HepG2 (cell line): ENCODE results near the gene SPATA12.

Source experiments
- ZFP1 ChIP-seq: IDR thresholded peaks from 2 replicates; pipeline ENCODE4 v1.6.1; 2016
- ZNF121 ChIP-seq: sonication (generic); formaldehyde crosslinking; IDR thresholded peaks from 2 replicates; pipeline ENCODE4 v1.5.0; 2020; ENCODE audit warnings: mild to moderate bottlenecking, missing genetic modification reagents
- TF ChIP-seq, protein P1 (sequence below): sonication (generic); formaldehyde crosslinking; IDR thresholded peaks from 2 replicates; pipeline ENCODE4 v1.8.1; 2023; ENCODE audit warnings: mild to moderate bottlenecking, missing genetic modification reagents, borderline replicate concordance
- TF ChIP-seq, protein P2 (sequence below): sonication (generic); formaldehyde crosslinking; IDR thresholded peaks from 2 replicates; pipeline ENCODE4 v1.4.0; 2020; ENCODE audit warnings: missing genetic modification reagents
- TF ChIP-seq, protein P3 (sequence below), 2 experiments: IDR thresholded peaks; 2 replicates each; pipeline ENCODE4 v1.6.1; 2011 to 2012; ENCODE audit warnings: low read length in 2 of 2, borderline replicate concordance in 1 of 2, low read depth in 1 of 2, mild to moderate bottlenecking in 1 of 2, moderate library complexity in 1 of 2

DNA sequence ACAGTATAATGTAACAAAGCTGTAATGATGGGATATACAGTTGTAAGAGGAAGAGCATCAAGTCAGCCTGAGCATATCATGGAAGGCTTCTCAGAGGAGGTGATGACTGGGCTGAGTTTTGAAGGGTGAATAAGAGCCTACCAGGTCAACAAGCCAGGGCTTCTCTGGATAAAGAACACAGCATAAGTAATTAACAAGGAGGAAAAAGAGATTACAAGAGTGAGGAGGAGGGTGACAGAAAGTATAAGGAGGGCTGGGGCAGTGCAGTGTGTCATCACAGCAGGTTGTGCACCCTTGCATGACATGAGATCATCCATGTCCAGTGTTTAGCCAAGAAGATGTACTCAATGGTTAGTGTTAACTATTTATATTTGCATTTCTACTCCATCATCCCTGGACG, 16.9 kb upstream of the SPATA12 start:
- TF ChIP-seq, protein P1, sequence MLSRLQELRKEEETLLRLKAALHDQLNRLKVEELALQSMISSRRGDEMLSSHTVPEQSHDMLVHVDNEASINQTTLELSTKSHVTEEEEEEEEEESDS (CRISPR knock-in tag): no peak
- TF ChIP-seq, protein P2, sequence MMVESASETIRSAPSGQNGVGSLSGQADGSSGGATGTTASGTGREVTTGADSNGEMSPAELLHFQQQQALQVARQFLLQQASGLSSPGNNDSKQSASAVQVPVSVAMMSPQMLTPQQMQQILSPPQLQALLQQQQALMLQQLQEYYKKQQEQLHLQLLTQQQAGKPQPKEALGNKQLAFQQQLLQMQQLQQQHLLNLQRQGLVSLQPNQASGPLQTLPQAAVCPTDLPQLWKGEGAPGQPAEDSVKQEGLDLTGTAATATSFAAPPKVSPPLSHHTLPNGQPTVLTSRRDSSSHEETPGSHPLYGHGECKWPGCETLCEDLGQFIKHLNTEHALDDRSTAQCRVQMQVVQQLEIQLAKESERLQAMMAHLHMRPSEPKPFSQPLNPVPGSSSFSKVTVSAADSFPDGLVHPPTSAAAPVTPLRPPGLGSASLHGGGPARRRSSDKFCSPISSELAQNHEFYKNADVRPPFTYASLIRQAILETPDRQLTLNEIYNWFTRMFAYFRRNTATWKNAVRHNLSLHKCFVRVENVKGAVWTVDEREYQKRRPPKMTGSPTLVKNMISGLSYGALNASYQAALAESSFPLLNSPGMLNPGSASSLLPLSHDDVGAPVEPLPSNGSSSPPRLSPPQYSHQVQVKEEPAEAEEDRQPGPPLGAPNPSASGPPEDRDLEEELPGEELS (CRISPR knock-in tag): no peak
- no peak for TF ChIP-seq ZNF121 (CRISPR knock-in tag)
- TF ChIP-seq, protein P3, sequence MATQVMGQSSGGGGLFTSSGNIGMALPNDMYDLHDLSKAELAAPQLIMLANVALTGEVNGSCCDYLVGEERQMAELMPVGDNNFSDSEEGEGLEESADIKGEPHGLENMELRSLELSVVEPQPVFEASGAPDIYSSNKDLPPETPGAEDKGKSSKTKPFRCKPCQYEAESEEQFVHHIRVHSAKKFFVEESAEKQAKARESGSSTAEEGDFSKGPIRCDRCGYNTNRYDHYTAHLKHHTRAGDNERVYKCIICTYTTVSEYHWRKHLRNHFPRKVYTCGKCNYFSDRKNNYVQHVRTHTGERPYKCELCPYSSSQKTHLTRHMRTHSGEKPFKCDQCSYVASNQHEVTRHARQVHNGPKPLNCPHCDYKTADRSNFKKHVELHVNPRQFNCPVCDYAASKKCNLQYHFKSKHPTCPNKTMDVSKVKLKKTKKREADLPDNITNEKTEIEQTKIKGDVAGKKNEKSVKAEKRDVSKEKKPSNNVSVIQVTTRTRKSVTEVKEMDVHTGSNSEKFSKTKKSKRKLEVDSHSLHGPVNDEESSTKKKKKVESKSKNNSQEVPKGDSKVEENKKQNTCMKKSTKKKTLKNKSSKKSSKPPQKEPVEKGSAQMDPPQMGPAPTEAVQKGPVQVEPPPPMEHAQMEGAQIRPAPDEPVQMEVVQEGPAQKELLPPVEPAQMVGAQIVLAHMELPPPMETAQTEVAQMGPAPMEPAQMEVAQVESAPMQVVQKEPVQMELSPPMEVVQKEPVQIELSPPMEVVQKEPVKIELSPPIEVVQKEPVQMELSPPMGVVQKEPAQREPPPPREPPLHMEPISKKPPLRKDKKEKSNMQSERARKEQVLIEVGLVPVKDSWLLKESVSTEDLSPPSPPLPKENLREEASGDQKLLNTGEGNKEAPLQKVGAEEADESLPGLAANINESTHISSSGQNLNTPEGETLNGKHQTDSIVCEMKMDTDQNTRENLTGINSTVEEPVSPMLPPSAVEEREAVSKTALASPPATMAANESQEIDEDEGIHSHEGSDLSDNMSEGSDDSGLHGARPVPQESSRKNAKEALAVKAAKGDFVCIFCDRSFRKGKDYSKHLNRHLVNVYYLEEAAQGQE (IDR thresholded peaks at IDR 0.05; ENCODE audit: borderline replicate concordance in 1 of 2, low read depth in 1 of 2, low read length in 2 of 2): no peak
- no peak for TF ChIP-seq ZFP1 (CRISPR knock-in tag)
